ENCODE results near the gene PTPRG.
A peak's percentile ranks its signal among the peaks of the same experiment; 100 is the strongest.

DNA sequence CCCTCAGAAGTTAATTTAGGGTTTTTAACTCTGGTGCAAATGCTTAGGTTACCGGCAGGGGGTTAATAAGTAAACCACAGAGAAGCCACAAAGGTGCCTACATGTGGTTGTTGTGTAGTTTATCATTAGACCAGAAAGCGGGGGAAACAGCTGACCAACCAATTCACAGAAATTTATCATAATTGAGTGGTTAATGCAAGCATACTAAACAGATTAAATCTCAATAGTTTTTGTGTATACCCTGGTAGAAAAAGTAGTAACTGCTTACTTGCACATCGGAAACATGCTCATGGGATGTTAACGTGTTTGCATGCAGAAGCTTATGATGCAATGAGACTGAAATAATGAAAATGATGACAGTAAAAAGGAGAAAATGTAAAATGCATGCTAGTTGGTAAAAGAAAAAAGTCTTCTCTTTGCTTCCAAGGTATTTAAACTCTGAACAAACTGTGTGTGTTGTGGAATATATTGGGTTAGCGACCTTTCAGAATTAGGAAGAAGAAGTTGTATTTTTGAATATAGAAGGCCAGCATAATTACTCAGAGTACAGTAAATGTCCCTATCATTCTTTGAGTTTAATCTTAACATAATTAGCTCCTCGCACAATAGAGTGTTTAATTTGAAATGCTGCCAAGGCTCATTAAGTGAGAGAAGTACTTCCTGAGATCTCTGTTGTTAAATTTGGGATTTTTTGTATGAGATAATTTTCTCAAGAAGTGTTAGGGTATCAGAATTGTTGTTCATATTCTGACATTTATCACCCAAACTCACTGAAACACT is 316.2 kb downstream of the PTPRG start:
- TF ChIP-seq POLR2A (IDR thresholded peaks at IDR 0.05) = no peak
- TF ChIP-seq CTCF (IDR thresholded peaks at IDR 0.05) = peak in 5 of 7 experiments; percentile 14 to 36 (median 17)

Data from body of pancreas (tissue), 4 donors.